RWPE1 (cell line): ENCODE measurements around the gene CPEB4.

Experiments
- CTCF ChIA-PET: fragments of 350-600 bp; sonication (Branson Sonifier 250); formaldehyde crosslinking; extraction: SDS; loops from one replicate; lab custom pipeline; 2021; lab: Yijun Ruan, JAX
- POLR2A ChIA-PET: fragments of 400-600 bp; formaldehyde crosslinking; extraction: SDS; loops from one replicate; lab custom pipeline; 2020; ENCODE audit warnings: antibody characterized with exemption; ENCODE audit not compliant: low non-redundant PET; lab: Yijun Ruan, JAX
- DNase-seq: peaks from one replicate; pipeline ENCODE4 v3.0.0; 2012; ENCODE audit warnings: low spot score
- H3K27ac ChIP-seq: fragments of 450-650 bp; 2 replicates; pipeline ENCODE4 v1.5.1; 2017
- CTCF ChIP-seq: fragments of 450-650 bp; conservative IDR thresholded peaks from 2 replicates; pipeline ENCODE4 v1.5.1; 2017; ENCODE audit warnings: low read depth, mild to moderate bottlenecking

Gene CPEB4

GRCh38 chr5:173866243-173866857, 21.8 kb upstream of the CPEB4 start:
- ChIA-PET POLR2A (interaction anchor here (0.5 kb wide), 1 partner anchor 978 kb away, joined by 3 read pairs; no protein-coding TSS in a partner anchor), CTCF (interaction anchor here (0.7 kb wide), 1 partner anchor 180 kb away, joined by 3 read pairs; no protein-coding TSS in a partner anchor)
- H3K27ac ChIP-seq = no peak overlapping the region
- no peak for DNase-seq
- no peak for TF ChIP-seq CTCF

- CTCF ChIA-PET = interaction anchor here (0.7 kb wide), 1 partner anchor 42 kb away, joined by 3 read pairs; no protein-coding TSS in a partner anchor
- DNase-seq = no peak
- POLR2A ChIA-PET = interaction anchor here (0.5 kb wide), 1 partner anchor 979 kb away, joined by 3 read pairs; no protein-coding TSS in a partner anchor
- no peak for TF ChIP-seq CTCF
- no peak overlapping the region for H3K27ac ChIP-seq
These were observed 21.1 kb upstream of the CPEB4 start for GRCh38 chr5:173866858-173867679.

GRCh38 chr5:173868096-173868880, 19.9 kb upstream of the CPEB4 start:
- no peak overlapping the region for H3K27ac ChIP-seq
- no peak for DNase-seq
- CTCF ChIA-PET = interaction anchor here (0.5 to 0.7 kb wide), 3 partner anchors 16 to 514 kb away, joined by 3 read pairs; no protein-coding TSS in a partner anchor
- no peak for TF ChIP-seq CTCF
- POLR2A ChIA-PET = no interaction called here

- ChIA-PET CTCF (interaction anchor here (0.6 kb wide), 1 partner anchor 94 kb away, joined by 3 read pairs; no protein-coding TSS in a partner anchor), POLR2A (no interaction called here)
- H3K27ac ChIP-seq = no peak overlapping the region
These were observed 18.8 kb upstream of the CPEB4 start for GRCh38 chr5:173869316-173869715.

GRCh38 chr5:173872957-173873305, 15.2 kb upstream of the CPEB4 start:
- H3K27ac ChIP-seq = no peak overlapping the region
- DNase-seq = no peak
- no peak for TF ChIP-seq CTCF
- ChIA-PET POLR2A (no interaction called here), CTCF (interaction anchor here (0.5 to 0.8 kb wide), 2 partner anchors 23 to 69 kb away, joined by 3 to 4 read pairs; no protein-coding TSS in a partner anchor)

More at GRCh38 chr5:173869316-173869715, 18.8 kb upstream of the CPEB4 start:
- DNase-seq = no peak
- no peak for TF ChIP-seq CTCF
